Mesothelial cell of epicardium (in vitro differentiated cells): ENCODE results near the gene COL23A1. TPM values are rescaled to one million over a fixed set of nuclear protein-coding genes. Genes with fewer than 3 reads are reported as not detected.
A peak's percentile ranks its signal among the peaks of the same experiment; 100 is the strongest.

Experiments used
- DNase-seq, 2 experiments: peaks; one replicate each; pipeline ENCODE4 v3.0.0; 2021; ENCODE audit warnings: low spot score in 2 of 2; ENCODE audit not compliant: unreplicated experiment in 2 of 2
- H3K27ac Mint-ChIP-seq: 2 replicates; pipeline ENCODE4 v1.8.0; 2021; ENCODE audit warnings: mixed read lengths
- H3K27me3 Mint-ChIP-seq: 2 replicates; pipeline ENCODE4 v1.8.0; 2021; ENCODE audit warnings: low read depth, mixed read lengths
- H3K36me3 Mint-ChIP-seq: 2 replicates; pipeline ENCODE4 v1.8.0; 2021; ENCODE audit warnings: mixed read lengths
- H3K4me1 Mint-ChIP-seq: 2 replicates; pipeline ENCODE4 v1.8.0; 2021; ENCODE audit warnings: mixed read lengths
- H3K4me3 Mint-ChIP-seq: 2 replicates; pipeline ENCODE4 v1.8.0; 2021; ENCODE audit warnings: mild to moderate bottlenecking, moderate library complexity, mixed read lengths
- H3K9me3 Mint-ChIP-seq: 2 replicates; pipeline ENCODE4 v1.8.0; 2021; ENCODE audit warnings: mixed read lengths
- total RNA-seq: library from RNA; stranded (reverse); gene quantifications from 3 replicates; pipeline ENCODE4 v1.2.1, GENCODE V29; 2021
- TF ChIP-seq, protein P1 (sequence below): fragments of 200-600 bp; sonication (generic); IDR thresholded peaks from one replicate; pipeline ENCODE4 v1.5.0; 2021; ENCODE audit warnings: antibody characterized with exemption; ENCODE audit not compliant: unreplicated experiment

The COL23A1 gene
- total RNA-seq, 1 donor from 2014 or later = 13.6 TPM

DNA sequence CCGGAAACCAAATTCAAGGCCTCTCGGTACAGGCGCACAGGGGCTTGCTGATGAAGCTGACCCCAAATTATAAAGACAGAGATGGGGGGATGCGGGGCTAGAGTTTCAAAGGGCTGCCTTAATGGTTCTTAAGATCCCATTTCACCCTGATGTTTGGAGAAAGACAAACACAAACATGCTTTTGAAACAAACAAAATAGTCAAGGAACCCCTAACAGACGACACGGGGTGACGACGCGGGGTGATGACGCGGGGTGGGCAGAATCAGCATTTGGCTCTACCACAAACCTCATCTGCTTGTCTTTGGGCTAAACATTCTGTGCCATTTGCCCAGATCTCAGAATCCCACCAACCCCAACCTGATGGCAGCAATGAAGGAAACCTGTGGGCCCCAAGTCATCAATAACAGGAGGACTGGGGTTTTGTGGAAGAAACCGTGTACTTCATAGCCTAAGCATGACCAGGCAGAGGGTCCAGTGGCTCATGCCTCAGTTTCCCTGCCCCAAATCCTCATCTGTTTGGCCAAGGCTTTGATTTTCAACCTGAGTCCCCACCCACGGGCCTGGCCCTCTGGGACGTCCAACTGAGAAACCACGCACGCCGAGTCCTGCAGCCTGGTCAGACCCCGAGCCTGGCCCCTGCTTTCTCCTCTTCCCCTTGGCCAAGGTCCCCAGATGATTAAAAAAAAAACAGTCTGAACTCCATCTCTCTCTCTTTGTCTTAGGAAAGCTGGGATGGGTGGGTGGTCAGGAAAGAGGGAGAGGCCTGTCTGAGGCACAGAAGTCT is 148.5 kb downstream of the COL23A1 start:
- TF ChIP-seq, protein P1, sequence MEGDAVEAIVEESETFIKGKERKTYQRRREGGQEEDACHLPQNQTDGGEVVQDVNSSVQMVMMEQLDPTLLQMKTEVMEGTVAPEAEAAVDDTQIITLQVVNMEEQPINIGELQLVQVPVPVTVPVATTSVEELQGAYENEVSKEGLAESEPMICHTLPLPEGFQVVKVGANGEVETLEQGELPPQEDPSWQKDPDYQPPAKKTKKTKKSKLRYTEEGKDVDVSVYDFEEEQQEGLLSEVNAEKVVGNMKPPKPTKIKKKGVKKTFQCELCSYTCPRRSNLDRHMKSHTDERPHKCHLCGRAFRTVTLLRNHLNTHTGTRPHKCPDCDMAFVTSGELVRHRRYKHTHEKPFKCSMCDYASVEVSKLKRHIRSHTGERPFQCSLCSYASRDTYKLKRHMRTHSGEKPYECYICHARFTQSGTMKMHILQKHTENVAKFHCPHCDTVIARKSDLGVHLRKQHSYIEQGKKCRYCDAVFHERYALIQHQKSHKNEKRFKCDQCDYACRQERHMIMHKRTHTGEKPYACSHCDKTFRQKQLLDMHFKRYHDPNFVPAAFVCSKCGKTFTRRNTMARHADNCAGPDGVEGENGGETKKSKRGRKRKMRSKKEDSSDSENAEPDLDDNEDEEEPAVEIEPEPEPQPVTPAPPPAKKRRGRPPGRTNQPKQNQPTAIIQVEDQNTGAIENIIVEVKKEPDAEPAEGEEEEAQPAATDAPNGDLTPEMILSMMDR = no peak
- Mint-ChIP-seq H3K4me1 (peaks cover 22% of the 10 kb centered on the region), H3K27ac (peak overlapping the region; percentile 21), H3K4me3 (no peak overlapping the region), H3K36me3 (no peaks in the 10 kb centered on the region), H3K27me3 (no peaks in the 10 kb centered on the region), H3K9me3 (peaks cover 4% of the 10 kb centered on the region)
- DNase-seq = no peak

DNA sequence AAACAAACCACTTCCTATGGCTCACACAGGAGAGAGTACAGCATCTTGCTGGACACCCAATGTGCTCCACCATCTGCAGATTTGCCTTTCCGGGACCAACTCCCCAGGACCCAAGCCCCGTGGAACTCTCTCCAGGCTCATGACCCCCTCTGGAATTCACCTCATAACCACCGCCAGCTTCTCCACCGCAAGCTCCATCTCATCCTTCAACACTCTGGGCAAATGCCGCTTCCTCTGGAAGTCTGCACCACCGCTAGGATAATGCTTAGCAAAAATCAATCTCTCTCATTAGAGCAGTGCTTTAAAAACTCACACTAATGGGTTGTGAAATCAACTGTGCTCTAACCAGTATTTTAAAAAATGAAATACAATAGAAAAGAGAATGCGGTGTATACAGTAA is 150.0 kb downstream of the COL23A1 start:
- DNase-seq = no peak
- no peaks in the 10 kb centered on the region for H3K36me3 Mint-ChIP-seq
- peaks cover under 1% of the 10 kb centered on the region for H3K9me3 Mint-ChIP-seq
- no peak overlapping the region for H3K4me3 Mint-ChIP-seq
- no peaks in the 10 kb centered on the region for H3K27me3 Mint-ChIP-seq
- peaks cover 22% of the 10 kb centered on the region for H3K4me1 Mint-ChIP-seq
- H3K27ac Mint-ChIP-seq = no peak overlapping the region
- TF ChIP-seq, protein P1 = no peak

DNA sequence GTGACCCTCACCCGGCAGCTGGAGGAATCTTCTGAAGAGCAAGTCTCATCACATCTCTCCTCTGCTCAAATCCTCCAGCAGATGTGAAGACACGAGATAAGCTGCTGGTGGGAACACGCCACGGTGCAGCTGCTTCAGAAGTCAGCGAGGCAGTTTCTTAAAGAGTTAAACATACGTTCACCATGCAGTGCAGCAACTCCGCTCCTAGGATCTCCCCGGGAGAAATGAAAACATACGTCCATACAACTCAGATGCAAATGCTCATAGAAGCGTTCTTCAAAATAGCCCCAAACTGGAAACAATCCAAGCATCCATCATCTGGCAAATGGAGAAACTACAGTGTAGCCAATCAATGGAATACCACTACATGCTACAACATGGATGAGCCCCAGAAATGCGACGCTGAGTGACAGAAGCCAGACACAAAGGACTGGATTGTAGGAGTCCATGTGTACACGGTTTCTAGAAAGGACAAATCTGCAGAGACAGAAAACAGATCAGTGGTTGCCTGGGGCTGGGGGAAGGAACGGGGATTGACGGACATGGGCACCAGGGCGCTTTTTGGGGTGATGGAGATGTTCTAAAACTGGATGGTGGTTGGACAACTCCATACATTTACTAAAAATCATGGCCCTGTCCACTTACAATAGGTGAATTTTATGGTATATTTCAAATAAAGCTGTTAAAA is 150.6 kb downstream of the COL23A1 start:
- Mint-ChIP-seq H3K27ac (peak overlapping the region; percentile 28), H3K4me3 (no peak overlapping the region), H3K27me3 (no peaks in the 10 kb centered on the region), H3K9me3 (no peaks in the 10 kb centered on the region), H3K36me3 (no peaks in the 10 kb centered on the region), H3K4me1 (peaks cover 22% of the 10 kb centered on the region)
- TF ChIP-seq, protein P1 = no peak
- DNase-seq = no peak

DNA sequence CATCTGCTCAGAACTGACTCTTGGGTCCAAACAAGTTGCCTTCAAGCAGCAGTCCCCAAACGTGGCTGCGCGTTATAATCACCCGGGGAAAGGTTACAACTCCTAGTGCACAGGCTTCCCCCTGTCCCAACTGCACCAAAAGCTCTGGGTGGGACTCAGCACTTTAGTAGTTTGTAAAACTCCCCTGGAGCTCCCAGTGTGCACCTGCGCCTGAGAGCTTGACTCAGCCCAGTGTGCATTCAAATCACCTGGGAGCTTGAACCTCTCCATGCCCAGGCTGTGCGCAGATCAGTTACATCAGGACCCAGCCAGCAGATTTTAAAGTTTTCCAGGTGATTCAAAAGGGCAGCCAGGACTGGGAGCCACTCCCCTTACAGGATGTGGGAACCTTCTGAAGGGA is 151.4 kb downstream of the COL23A1 start:
- no peak for DNase-seq
- Mint-ChIP-seq H3K4me1 (peaks cover 22% of the 10 kb centered on the region), H3K9me3 (no peaks in the 10 kb centered on the region), H3K27ac (no peak overlapping the region), H3K36me3 (no peaks in the 10 kb centered on the region), H3K27me3 (no peaks in the 10 kb centered on the region), H3K4me3 (no peak overlapping the region)
- TF ChIP-seq, protein P1 = no peak

DNA sequence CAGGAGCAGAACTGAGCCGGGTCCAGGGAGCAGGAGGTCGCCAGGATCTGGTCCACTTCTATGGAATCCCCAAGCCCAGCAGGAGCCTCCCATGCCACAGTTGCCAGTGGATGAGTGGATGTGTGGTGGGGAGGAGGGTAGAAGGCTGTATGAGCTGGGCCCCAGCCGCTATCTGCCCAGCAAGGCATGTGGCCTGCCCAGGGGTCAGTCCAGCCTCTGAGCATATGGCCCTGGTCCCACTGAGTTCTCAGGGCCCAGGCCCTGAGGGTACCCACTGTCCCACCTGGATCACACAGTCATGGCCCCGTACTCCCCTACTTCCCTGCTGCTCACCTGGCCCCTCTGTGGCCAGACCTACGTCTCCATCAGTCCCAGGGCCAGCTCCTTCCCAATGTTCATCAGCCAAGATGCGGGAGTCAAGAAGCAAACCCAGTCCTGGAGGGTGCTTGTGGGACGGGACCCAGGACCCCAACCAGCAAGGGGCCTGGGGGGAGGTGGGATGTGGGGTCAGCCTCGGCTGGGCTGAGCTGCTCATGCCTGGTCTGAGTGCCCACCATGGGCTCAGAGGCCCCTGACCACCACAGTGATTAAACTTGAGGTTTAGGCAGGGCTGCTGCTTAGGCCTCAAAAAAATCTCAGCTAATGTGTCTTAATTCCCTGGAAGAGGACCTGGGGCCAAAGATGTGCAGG is 152.7 kb downstream of the COL23A1 start:
- no peaks in the 10 kb centered on the region for H3K27me3 Mint-ChIP-seq
- H3K27ac Mint-ChIP-seq = no peak overlapping the region
- TF ChIP-seq, protein P1 = no peak
- no peak overlapping the region for H3K4me3 Mint-ChIP-seq
- H3K4me1 Mint-ChIP-seq = peaks cover 22% of the 10 kb centered on the region
- no peak for DNase-seq
- H3K9me3 Mint-ChIP-seq = no peaks in the 10 kb centered on the region
- no peaks in the 10 kb centered on the region for H3K36me3 Mint-ChIP-seq
